ENCODE measurements around the gene GDPGP1.
"Not testable (repeated sequence)": the region's sequence is repeated elsewhere in the genome, so short reads cannot be mapped to it uniquely, and the experiment has no call there.

The GDPGP1 gene, protein sequence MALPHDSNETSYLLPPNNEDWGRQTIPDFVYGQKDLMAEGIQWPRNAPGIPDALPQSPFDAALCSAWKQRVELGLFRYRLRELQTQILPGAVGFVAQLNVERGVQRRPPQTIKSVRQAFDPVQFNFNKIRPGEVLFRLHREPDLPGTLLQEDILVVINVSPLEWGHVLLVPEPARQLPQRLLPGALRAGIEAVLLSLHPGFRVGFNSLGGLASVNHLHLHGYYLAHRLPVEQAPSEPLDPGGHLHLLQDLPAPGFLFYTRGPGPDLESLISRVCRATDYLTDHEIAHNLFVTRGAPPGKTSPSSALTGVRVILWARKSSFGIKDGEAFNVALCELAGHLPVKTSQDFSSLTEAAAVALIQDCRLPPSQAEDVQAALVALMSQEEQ

GRCh38 chr15:90234096-90234988 lies at the start of gene GDPGP1:
TSS of gene GDPGP1 (plus strand) at chr15:90234209. CDS start at chr15:90240909, 6,700 bp downstream.
- DNase-seq, result no peak

- peak; percentile 52 for DNase-seq
These were observed 49.0 kb upstream of the GDPGP1 start for GRCh38 chr15:90184786-90185704.

DNA sequence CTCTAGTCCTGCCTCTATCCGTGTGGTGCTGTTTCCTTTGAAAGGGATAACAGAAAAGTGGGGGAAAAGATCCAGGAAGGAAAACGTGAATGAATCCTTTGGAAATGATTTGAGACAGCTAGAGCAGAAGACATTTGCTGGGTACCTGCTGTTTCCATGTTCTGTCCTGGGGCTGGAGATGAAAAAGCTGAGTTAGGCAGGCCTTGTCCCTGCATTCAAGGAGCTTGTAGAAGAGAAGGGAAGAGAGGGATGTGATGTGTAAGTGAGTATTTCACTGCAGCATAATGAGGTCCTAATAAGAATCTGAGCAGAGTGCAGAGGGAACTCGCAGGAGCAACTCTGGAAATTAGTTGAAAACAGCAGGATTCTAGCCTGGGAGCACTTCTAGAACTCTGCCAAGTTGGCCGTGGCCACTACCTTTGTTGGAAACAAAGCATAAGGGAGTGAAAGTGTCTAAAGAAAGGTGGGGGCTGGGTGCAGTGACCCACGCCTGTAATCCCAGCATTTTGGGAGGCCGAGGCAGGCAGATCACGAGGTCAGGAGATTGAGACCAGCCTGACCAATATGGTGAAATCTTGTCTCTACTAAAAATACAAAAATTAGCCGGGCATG lies 46.6 kb upstream of the GDPGP1 start:
- no peak for DNase-seq

DNA sequence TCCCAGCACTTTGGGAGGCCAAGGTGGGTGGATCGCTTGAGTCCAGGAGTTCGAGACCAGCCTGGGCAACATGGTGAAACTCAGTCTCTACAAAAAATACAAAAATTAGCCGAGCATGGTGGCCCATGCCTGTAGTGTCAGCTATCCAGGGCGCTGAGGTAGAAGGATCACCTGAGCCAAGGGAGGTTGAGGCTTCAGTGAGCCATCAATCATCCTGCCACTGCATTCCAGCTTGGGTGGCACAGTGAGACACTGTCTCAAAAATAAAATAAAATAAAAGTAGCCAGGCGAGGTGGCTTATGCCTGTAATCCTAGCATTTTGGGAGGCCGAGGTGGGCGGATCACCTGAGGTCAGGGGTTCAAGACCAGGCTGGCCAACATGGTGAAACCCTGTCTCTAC lies 45.9 kb upstream of the GDPGP1 start:
- DNase-seq, result not testable (repeated sequence)

DNA sequence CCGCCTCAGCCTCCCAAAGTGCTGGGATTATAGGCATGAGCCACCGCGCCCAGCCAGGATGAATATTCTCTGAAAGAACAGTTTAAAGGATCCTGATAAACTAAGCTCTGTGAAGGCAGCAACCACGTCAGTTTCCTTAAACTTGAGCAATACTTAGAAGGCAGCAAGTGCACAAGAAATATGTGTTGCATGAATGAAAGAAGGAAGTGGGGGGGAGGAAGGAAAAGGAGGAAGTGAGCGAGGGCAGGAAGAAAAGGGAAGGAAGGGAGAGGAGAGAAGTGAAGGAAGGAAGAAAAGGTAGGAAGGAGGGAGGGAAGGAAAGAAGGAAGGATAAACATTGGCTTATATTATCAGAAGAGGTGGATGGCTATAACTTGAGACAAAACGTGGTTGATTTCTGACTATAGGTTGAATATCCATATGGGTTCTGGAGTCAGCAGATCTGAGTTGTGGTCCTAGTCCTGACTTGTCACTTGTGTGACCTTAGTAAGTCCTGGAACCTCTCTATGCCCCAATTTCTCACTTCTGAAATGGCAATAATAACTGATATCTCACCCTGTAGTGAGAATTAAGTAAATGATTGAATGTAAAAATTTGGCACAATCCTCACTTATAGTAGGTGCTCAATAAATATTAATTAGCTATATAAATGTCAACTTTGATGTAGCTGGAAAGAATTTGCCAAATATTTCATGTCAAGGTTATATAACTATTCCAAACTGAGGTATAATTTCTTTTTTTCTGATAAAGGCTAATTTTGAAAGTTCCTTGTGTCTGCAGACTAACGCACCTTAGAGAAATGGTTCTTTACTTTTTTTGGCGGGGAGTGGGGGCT lies 44.9 kb upstream of the GDPGP1 start:
- DNase-seq, result no peak

- DNase-seq, result no peak
These were observed 44.1 kb upstream of the GDPGP1 start for GRCh38 chr15:90189781-90190467.

GRCh38 chr15:90190606-90191343 lies 43.2 kb upstream of the GDPGP1 start:
- DNase-seq, result no peak

- DNase-seq, result no peak
These were observed 42.7 kb upstream of the GDPGP1 start for GRCh38 chr15:90191344-90191687.

DNA sequence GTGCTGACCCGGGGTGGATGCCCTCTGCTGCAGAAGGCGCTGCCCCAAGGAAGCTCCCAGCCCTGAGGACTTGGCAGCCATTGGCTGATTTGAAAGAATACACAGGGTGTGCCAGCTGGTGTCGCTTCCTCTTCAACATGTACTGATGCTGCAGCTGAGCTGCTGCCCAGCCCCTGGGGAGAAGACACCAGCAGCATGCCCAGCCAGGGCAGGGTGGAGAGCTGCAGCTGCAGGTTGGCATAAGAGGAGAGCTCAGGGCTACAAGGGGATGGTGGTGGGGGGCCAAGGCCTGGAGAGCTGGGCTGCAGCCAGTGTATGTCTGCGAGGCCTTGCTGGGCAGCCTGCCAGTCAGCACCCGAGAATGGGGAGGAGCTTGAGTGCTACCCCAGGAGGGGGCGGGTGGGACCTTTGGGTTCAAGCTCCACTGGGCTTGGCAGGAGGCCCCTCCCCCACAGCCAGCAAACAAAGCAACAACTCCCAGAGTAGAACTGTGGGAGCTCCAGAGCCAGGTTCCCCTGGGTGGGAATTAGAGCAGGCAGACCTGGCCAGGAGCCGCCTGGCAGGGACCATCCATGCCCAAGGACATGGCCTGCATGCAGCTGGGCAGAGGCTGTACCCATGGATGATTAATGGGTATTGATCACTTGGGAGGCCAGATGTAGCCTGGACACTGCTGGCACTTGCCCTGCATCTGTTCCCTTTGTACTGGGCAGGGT lies 42.1 kb upstream of the GDPGP1 start:
- peak; percentile 94 for DNase-seq

GRCh38 chr15:90192961-90193786 lies 40.8 kb upstream of the GDPGP1 start:
- DNase-seq, result no peak

DNA sequence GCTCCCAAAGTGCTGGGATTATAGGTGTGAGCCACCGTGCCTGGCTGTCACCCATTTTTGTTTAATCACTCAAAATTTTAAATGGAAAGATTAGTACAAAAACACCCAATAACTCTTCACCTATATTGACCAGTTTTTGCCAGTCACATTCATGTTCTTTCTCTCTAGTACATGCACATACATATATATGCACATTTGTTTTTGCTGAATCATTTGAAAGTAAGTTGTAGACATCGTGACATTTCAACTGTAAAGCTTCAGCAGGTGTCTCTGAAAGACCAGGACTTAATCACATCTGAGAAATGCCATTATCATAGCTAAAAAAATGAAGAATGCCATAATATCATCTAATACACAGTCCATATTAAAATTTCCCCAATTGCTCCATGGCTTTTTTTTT lies 39.4 kb upstream of the GDPGP1 start:
- no peak for DNase-seq

DNA sequence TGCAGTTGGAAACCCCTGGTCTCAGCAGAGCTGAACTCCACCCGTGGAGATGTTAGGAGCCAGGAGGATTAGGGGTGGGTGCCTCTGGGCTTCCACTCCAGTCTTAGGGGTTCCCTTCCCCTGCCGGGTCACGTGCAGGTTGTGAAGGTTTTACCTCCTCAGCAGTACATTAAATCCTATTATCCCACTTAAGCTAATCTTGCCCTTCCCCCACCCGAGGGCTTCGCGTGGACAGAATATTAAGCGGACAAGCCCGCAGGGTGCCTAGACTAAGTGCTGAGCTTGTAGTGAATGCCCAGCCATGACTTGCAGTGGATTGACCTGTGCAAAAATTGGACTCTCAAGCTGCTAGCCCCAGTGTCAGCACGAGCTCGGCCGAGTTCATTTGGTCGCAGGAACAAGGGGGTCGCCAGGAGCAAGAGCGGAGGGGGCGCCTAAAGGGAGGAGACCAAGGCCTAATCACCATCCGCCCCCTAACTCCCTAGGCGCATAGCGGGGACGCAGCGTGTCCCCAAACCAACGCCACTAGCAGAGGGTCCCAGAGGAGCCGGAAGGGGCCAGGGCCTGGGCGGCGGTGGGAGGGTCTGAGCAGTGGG lies 33.4 kb upstream of the GDPGP1 start:
- DNase-seq, result no peak

DNA sequence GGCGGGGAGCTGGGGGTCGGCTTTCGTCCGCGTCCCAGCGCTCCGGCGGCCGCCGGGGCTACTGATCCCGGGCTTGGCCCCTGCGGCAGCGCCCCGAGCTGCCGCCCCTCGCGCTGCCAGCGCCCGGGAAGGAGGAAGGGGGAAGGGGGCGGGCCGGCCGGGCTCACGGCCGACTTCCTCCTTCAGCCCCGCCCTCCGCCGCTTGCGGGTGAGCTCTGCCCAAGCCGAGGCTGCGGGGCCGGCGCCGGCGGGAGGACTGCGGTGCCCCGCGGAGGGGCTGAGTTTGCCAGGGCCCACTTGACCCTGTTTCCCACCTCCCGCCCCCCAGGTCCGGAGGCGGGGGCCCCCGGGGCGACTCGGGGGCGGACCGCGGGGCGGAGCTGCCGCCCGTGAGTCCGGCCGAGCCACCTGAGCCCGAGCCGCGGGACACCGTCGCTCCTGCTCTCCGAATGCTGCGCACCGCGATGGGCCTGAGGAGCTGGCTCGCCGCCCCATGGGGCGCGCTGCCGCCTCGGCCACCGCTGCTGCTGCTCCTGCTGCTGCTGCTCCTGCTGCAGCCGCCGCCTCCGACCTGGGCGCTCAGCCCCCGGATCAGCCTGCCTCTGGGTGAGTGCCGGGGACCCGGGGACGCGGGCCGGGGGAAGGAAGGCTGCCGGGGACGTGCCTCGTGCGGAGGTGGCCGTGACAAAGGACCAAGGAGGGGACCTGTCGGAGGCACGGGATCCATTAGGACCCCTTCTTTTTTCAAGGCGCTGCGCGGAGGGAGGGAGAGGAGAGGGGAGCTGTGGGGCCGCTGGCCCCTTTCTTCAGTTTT lies 32.7 kb upstream of the GDPGP1 start, which contains the start of gene SEMA4B:
Gene SEMA4B, plus strand, starts transcription at position 201 of the 814 bp plus-strand sequence. Its CDS starts 249 bp downstream, at position 450.
- peak; percentile 12 for DNase-seq

- no peak for DNase-seq
These were observed 32.0 kb upstream of the GDPGP1 start for GRCh38 chr15:90201944-90202375.

- no peak for DNase-seq
These were observed 31.1 kb upstream of the GDPGP1 start for GRCh38 chr15:90202929-90203328.

DNA sequence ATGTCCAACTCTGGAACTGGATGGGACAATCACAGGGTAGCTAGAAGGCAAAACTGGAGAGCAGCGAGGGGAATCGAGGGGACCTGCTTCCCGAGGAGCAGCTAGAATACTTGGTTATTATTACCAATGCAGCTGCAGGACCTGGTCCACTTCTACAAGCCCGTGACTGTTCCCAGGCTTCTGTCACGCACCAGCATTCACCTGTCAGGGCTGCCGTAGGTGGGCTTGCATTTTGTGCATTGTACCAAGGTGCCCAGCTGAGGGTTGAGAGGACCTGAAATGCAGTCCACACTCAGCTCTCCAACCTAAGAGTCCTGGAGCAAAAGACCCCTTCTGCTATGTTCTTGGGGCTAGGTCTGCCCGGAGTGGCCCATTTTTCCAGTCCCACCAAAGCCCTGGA lies 30.5 kb upstream of the GDPGP1 start:
- no peak for DNase-seq

DNA sequence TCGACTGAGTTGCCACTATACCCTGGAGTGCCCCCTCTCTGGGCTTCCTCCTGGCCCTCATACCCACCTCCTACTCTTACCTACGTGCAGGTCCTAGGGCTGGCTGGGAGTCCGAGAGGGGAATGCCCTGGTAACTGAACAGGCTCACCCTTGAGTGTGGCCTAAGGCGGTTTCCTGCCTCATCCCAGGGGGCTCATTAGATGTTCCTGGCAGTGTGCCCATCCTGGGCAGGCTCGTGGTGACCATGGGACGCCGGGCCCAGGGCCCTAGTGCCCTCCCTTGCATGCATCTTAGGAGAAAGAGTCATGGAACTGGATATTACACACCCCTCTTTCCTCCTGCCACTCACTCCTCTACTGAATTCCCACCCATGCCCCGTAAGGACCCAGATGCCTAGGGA lies 30.1 kb upstream of the GDPGP1 start:
- no peak for DNase-seq
